GM12891 (cell line): Measurements from ENCODE around the gene MAG.

Experiments used
- POLR2A ChIP-seq: IDR thresholded peaks from 2 replicates; pipeline ENCODE4 v1.6.1; 2011; ENCODE audit warnings: low read depth, low read length, control low read depth
- POLR2AphosphoS5 ChIP-seq: IDR thresholded peaks from 2 replicates; pipeline ENCODE4 v1.6.1; 2011; ENCODE audit warnings: low read depth, low read length, control low read depth
- SPI1 ChIP-seq: IDR thresholded peaks from 2 replicates; pipeline ENCODE4 v1.6.1; 2011; ENCODE audit warnings: low read depth, low read length, control low read depth
- TAF1 ChIP-seq: IDR thresholded peaks from 2 replicates; pipeline ENCODE4 v1.6.1; 2011; ENCODE audit warnings: low read depth, low read length, control low read depth

DNA sequence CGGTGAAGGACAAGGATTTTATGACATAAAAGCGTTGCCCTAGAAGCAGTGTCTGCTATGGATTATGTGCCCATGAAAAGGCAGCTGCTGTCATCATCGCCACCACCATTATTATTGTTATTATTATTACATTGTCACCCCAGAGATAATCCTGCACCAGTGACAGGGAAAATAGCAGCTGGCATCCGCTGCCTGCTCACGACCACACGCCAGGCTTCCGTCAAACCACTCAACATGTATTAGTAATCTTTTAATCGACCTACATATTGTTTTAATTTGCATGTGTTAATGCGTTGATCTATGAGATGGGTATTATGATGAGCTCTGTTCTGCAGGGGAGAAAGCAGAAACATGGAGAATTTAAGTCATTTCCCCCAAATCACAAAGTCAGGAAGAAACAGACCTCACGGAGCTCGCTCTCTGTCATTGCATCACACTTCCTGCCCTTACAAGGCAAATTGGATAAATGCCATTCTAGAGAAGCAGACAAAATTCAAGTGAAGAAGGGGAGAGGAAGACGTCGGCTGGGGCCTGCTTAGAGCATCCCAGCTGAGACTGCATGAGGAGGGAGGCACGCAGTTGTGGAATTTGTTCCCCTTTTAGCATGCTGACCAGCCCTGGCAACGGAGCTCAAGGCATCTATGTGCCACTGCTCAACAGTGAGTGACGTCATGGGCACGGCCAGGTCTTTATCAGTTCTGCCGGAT is 66.1 kb downstream of the MAG start, which contains the start of gene FFAR3:
- TF ChIP-seq POLR2A (no peak), POLR2AphosphoS5 (no peak), TAF1 (no peak), SPI1 (no peak)
